SK-N-SH treated with all-trans-retinoic acid at 6 μM for 48 hours (cell line): Measurements from ENCODE around the gene RTF2.

Source experiments
- ARNTL ChIP-seq: fragments of 450-650 bp; formaldehyde crosslinking; IDR thresholded peaks from 2 replicates; pipeline ENCODE4 v1.5.0; 2020; ENCODE audit warnings: low read depth, mild to moderate bottlenecking, moderate library complexity, borderline replicate concordance
- BACH2 ChIP-seq: fragments of 250-450 bp; sonication (Bioruptor Pico); IDR thresholded peaks from 2 replicates; pipeline ENCODE4 v1.9.0; 2021; ENCODE audit warnings: mild to moderate bottlenecking, borderline replicate concordance
- CSDC2 ChIP-seq: fragments of 250-450 bp; sonication (Bioruptor Pico); IDR thresholded peaks from 2 replicates; pipeline ENCODE4 v1.5.0; 2020; ENCODE audit warnings: mild to moderate bottlenecking, moderate library complexity
- ESRRG ChIP-seq: fragments of 250-450 bp; sonication (Bioruptor Pico); IDR thresholded peaks from 2 replicates; pipeline ENCODE4 v1.6.1; 2021; ENCODE audit warnings: mild to moderate bottlenecking
- GLIS3 ChIP-seq: fragments of 250-450 bp; sonication (Bioruptor Pico); IDR thresholded peaks from 2 replicates; pipeline ENCODE4 v1.5.0; 2020; ENCODE audit warnings: mild to moderate bottlenecking, moderate library complexity
- ISL1 ChIP-seq: fragments of 250-450 bp; sonication (Bioruptor Pico); IDR thresholded peaks from 2 replicates; pipeline ENCODE4 v2.1.2; 2022; ENCODE audit warnings: mild to moderate bottlenecking, moderate library complexity
- PATZ1 ChIP-seq: fragments of 250-450 bp; sonication (Bioruptor Pico); IDR thresholded peaks from 2 replicates; pipeline ENCODE4 v1.8.0; 2020; ENCODE audit warnings: mild to moderate bottlenecking, moderate library complexity, borderline replicate concordance
- TCF4 ChIP-seq: fragments of 250-450 bp; sonication (Bioruptor Pico); IDR thresholded peaks from 2 replicates; pipeline ENCODE4 v1.8.0; 2021; ENCODE audit warnings: mild to moderate bottlenecking, moderate library complexity, borderline replicate concordance
- ZFP3 ChIP-seq: fragments of 250-450 bp; sonication (Bioruptor Pico); IDR thresholded peaks from 2 replicates; pipeline ENCODE4 v1.5.0; 2020; ENCODE audit warnings: mild to moderate bottlenecking, moderate library complexity
- ZFP30 ChIP-seq: fragments of 450-650 bp; formaldehyde crosslinking; IDR thresholded peaks from 2 replicates; pipeline ENCODE4 v1.5.0; 2022; ENCODE audit warnings: mild to moderate bottlenecking, moderate library complexity
- ZNF565 ChIP-seq: fragments of 450-650 bp; formaldehyde crosslinking; conservative IDR thresholded peaks from 2 replicates; pipeline ENCODE4 v1.5.0; 2020; ENCODE audit warnings: low read depth, mild to moderate bottlenecking, moderate library complexity
- ZNF8 ChIP-seq: fragments of 450-650 bp; formaldehyde crosslinking; IDR thresholded peaks from 2 replicates; pipeline ENCODE4 v1.5.0; 2020; ENCODE audit warnings: mild to moderate bottlenecking, moderate library complexity
- TF ChIP-seq, protein P1 (sequence below): fragments of 250-450 bp; sonication (Bioruptor Pico); IDR thresholded peaks from 2 replicates; pipeline ENCODE4 v1.5.1; 2020; ENCODE audit warnings: low read depth, mild to moderate bottlenecking, moderate library complexity
- TF ChIP-seq, protein P2 (sequence below): fragments of 250-450 bp; sonication (Bioruptor Pico); IDR thresholded peaks from 2 replicates; pipeline ENCODE4 v1.8.0; 2021; ENCODE audit warnings: low read depth, mild to moderate bottlenecking, moderate library complexity, borderline replicate concordance

- TF ChIP-seq TCF4 = no peak
- no peak for TF ChIP-seq CSDC2 (CRISPR knock-in tag)
- no peak for TF ChIP-seq GLIS3 (CRISPR knock-in tag)
- TF ChIP-seq ARNTL = no peak
- no peak for TF ChIP-seq ISL1 (CRISPR knock-in tag)
- TF ChIP-seq ZFP3 = no peak
- TF ChIP-seq PATZ1 = no peak
- no peak for TF ChIP-seq ESRRG (CRISPR knock-in tag)
- TF ChIP-seq, protein P1, sequence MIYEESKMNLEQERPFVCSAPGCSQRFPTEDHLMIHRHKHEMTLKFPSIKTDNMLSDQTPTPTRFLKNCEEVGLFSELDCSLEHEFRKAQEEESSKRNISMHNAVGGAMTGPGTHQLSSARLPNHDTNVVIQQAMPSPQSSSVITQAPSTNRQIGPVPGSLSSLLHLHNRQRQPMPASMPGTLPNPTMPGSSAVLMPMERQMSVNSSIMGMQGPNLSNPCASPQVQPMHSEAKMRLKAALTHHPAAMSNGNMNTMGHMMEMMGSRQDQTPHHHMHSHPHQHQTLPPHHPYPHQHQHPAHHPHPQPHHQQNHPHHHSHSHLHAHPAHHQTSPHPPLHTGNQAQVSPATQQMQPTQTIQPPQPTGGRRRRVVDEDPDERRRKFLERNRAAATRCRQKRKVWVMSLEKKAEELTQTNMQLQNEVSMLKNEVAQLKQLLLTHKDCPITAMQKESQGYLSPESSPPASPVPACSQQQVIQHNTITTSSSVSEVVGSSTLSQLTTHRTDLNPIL = no peak
- TF ChIP-seq, protein P2, sequence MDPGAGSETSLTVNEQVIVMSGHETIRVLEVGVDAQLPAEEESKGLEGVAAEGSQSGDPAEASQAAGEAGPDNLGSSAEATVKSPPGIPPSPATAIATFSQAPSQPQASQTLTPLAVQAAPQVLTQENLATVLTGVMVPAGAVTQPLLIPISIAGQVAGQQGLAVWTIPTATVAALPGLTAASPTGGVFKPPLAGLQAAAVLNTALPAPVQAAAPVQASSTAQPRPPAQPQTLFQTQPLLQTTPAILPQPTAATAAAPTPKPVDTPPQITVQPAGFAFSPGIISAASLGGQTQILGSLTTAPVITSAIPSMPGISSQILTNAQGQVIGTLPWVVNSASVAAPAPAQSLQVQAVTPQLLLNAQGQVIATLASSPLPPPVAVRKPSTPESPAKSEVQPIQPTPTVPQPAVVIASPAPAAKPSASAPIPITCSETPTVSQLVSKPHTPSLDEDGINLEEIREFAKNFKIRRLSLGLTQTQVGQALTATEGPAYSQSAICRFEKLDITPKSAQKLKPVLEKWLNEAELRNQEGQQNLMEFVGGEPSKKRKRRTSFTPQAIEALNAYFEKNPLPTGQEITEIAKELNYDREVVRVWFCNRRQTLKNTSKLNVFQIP (CRISPR knock-in tag) = no peak
- no peak for TF ChIP-seq BACH2 (CRISPR knock-in tag)
- no peak for TF ChIP-seq ZFP30 (CRISPR knock-in tag)
- TF ChIP-seq ZNF8 = no peak
- TF ChIP-seq ZNF565 = no peak
Measured at GRCh38 chr20:56422076-56422823, 46.2 kb upstream of the RTF2 start.
